ENCODE results near the gene DBF4B.

DNA sequence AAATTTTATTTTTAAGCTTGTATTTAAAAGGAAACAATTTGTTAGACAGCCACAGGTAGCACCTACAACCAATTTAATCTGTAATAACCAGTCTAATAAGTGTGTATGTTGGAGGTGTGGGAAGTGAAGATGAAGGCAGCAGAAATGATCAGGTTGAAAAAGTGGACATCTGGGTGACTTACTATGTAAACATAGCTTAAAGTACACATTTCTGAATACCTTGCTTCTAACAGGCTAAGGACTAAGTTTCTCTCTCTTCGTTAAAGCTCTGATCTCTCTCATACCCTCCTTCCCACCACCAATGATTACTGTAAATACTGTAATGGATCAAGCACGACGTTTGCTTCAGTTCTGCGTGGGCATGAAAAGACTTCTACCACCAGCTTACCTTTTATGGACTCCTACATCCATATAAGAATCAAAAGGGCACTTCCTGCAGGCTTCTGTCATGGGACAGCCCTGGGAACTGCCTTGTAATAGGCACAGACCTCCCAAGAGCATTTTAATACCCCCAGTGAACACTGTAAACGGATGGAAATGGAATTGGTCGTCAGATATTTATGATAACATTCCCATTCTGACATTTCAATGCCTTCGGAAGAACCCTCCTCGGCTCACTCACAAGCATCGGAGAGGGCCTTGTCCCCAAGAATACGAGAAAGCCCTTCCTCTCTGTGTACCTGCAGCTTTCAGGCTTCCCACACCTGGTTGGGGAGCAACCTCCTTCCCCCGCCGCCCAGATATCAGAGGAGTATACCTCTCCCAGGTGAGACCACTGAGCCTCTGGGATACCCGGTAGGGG lies 19.6 kb upstream of the DBF4B start:
- TF ChIP-seq EZH2 (IDR thresholded peaks at IDR 0.05) (no peak), POLR2AphosphoS5 (IDR thresholded peaks at IDR 0.05; ENCODE audit: borderline replicate concordance, low read depth, low read length) (no peak)
